H4 (cell line): ENCODE measurements around the gene SNAPC5. TPM values are rescaled to one million over a fixed set of nuclear protein-coding genes. Genes with fewer than 3 reads are reported as not detected.
"Not testable (repeated sequence)": the region's sequence is repeated elsewhere in the genome, so short reads cannot be mapped to it uniquely, and the experiment has no call there.

ENCODE experiments used
- DNase-seq: peaks from one replicate; pipeline ENCODE4 v3.0.0-alpha.2; 2015; ENCODE audit warnings: low spot score
- total RNA-seq: library from RNA; depleted of rRNA; stranded (reverse); fragments of >200 nt; shearing (Covaris generic); gene quantifications from 2 replicates; pipeline ENCODE4 v1.2.3, GENCODE V29; 2014

SNAPC5 gene
- total RNA-seq, 1 experiment from 2014 or later = 70.0 TPM

GRCh38 chr15:66491846-66492245, 5.7 kb downstream of the SNAPC5 start:
- no peak for DNase-seq

DNA sequence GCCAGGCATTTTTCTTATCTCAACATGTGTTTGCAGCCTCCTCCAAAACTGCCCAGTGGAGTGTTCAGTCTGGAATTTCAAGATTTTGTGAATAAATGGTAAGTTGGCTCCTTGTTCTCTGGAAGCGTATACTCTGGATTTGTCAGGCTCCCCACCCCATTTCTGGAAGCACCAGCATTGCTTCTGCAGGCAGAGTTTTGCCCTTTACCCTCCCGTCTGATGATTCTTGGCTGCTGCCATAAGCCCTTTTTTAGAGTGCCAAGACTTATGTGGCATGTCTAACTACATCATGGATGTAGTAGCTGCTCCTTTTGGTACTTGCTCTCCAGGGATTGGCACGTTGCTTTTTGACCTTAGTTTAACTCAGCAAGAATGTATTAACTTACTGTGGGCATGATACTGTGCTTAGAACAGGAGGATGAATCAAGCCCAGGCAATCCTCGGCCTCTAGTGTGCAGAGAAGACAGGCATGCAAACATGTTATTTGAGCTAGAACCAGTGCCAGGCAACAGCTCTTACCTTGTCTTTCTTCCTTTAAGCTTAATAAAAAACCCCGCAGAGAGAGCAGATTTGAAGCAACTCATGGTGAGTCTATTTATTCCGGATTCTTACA, 8.3 kb downstream of the SNAPC5 start:
- no peak for DNase-seq

- no peak for DNase-seq
Observed at GRCh38 chr15:66488525-66488924, 9.0 kb downstream of the SNAPC5 start.

GRCh38 chr15:66486887-66487286, 10.7 kb downstream of the SNAPC5 start:
- DNase-seq = no peak

GRCh38 chr15:66484539-66485112, 12.9 kb downstream of the SNAPC5 start:
- no peak for DNase-seq

- DNase-seq = peak; percentile 62
Observed at GRCh38 chr15:66483131-66483566, 14.4 kb downstream of the SNAPC5 start.

DNA sequence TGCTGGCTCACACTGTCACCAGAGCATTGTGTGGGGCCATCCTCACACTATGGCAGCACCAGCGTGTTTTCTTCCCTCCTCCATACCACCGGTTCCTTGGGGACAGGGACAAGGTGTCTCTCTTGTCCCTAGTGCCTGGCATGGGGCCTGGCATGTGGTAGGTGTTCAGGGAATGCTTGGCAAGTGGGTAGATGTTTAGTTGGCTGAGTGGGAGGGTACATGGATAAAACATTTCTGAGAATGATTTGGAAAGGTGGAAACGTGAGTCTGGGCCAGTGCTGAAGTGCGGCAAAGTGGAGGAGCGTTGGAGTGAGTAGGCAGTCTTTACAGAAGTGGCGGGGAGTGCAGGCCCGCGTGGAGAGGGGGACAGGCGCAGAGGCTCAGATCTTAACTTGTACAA, 15.0 kb downstream of the SNAPC5 start:
- DNase-seq = no peak

DNA sequence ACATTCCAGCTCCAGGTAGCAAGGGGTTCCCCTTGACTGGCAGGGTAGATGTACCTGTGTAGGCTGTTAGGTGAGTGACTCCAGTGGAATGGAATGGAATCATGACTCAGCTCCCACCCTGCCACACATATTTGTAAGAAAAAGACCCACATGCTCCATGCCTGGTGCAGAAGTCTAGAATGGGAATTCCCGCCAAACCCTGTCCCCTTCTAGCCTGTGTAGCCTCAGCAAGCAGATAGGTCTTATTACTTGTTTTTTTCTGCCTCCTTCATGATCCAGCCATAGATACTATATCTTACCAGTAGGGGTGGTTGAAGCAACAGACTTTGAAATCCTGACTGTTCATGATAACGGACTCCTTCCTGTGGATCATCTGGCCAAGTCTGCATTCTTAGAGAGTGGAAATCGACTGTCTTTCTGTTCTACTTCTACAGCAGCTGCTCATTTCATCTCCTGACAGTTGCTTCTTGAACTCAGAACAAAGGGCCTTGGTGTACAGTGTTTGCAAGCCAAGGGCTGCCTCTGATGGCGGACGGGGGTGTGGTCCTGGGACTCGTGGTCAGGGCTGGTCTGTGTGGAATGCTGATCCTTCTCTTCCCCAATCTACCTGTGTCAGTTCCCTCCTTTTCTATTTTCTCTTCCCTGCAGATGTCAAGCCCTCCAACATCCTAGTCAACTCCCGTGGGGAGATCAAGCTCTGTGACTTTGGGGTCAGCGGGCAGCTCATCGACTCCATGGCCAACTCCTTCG, 16.3 kb downstream of the SNAPC5 start:
- DNase-seq = no peak

DNA sequence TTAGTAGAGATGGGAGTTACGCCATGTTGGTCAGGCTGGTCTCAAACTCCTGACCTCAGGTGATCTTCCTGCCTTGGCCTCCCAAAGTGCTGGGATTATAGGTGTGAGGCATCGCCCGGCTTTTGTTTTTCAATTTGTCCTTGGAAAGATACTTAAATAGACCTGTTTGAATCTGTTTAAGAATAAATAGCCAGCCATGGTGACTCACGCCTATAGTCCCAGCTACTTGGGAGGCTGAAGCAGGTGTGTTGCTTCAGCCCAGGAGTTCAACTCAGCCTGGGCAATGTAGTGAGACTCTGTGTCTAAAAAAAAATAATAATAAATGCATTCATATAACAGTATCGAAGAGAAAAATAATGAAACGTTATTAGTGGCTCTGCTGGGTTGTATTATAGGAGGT, 17.3 kb downstream of the SNAPC5 start:
- no peak for DNase-seq

DNA sequence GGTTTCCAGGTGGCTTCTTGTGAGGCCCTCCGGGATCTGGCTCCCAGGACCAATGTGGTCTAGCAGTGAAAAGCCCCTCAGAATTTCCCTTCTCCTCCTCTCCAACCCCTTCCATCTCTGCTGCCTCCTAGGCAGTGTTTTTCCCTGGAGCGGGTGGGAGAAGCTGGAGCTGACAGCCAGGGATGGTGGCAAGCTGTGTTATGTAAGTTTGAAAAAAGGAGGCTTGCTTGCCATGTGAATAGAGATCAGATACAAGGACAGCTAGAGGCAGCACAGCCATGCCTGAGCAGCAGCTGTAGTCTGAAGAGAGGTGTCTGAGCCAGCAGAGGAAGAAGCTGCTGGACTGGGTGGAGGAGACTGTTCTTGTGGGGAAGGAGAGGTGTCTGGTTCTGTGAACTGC, 20.6 kb downstream of the SNAPC5 start:
- DNase-seq = no peak

- DNase-seq = no peak
Observed at GRCh38 chr15:66476535-66476934, 21.0 kb downstream of the SNAPC5 start.

DNA sequence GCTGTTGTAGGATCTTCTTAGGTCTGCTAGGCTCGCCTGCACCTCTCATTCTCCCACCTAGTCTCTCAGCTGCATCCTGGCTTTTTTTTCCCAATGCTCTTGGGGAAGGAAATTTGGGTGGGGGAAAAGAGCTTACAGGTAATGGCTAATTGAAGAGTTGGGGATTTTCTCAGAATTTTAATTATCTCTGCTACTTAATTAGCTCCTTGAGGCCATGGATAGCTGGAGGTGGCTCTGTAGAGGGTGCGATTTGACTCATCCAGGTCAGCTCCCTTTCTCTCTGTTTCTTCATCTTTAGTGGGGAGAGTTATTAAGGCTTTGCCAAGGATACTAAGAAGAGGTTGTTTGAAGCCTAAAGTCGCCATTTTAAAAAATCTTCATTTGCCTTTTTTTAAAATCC, 22.6 kb downstream of the SNAPC5 start:
- DNase-seq = no peak

GRCh38 chr15:66474135-66474534, 23.4 kb downstream of the SNAPC5 start:
- no peak for DNase-seq

- no peak for DNase-seq
Observed at GRCh38 chr15:66472176-66472999, 25.2 kb downstream of the SNAPC5 start.

DNA sequence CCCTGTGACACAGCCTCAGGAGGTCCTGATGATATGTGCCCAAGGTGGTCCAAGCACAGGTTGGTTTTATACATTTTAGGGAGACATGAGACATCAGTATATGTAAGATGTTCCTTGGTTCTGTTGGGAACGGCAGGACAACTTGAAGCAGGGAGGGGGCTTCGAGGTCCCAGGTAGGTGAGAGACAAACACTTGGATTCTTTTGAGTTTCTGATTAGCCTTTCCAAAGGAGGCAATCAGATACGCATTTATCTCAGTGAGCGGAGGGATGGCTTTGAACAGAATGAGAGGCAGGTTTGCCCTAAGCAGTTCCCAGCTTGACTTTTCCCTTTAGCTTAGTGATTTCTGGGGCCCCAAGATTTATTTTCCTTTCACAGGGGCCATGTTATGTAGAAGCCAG, 26.7 kb downstream of the SNAPC5 start:
- DNase-seq = not testable (repeated sequence)

GRCh38 chr15:66467162-66468040, 30.2 kb downstream of the SNAPC5 start:
- DNase-seq = not testable (repeated sequence)

GRCh38 chr15:66465294-66465693, 32.3 kb downstream of the SNAPC5 start:
- DNase-seq = not testable (repeated sequence)

- DNase-seq = no peak
Observed at GRCh38 chr15:66462627-66463026, 34.9 kb downstream of the SNAPC5 start.

- DNase-seq = no peak
Observed at GRCh38 chr15:66461917-66462316, 35.6 kb downstream of the SNAPC5 start.

DNA sequence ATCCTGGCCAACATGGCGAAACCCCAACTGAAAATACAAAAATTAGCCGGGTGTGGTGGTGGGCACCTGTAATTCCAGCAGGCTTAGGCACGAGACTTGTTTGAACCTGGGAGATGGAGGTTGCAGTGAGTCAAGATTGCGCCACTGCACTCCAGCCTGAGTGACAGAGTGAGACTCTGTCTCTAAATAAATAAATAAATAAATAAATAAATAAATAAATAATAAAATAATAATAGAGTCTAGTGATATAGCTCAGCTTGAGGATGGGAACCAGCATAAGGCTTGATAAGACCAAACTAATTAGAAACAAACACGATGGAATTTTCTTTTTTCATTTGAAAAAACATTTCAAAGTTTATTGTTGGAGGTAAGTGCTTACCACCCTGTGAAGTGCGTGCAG, 36.3 kb downstream of the SNAPC5 start:
- not testable (repeated sequence) for DNase-seq
